ENCODE measurements around the gene USP15. TPM values are rescaled to one million over a fixed set of nuclear protein-coding genes. Genes with fewer than 3 reads are reported as not detected.

USP15 gene
- 10 to 100 TPM; 87.2 to 98.0 TPM for total RNA-seq

GRCh38 chr12:62259993-62260732 is at the start of gene USP15:
TSS of gene USP15 (plus strand) at chr12:62260404. CDS start at chr12:62260415, 11 bp downstream.
- Mint-ChIP-seq H3K36me3 (ENCODE audit: low read depth) (peaks cover 23% of the 10 kb centered on the region), H3K27ac (peak within 1 kb of the TSS; percentile 100), H3K4me3 (peak within 1 kb of the TSS; percentile 87), H3K9me3 (ENCODE audit: low read depth) (no peaks in the 10 kb centered on the region), H3K27me3 (no peaks in the 10 kb centered on the region), H3K4me1 (peaks cover 58% of the 10 kb centered on the region)
- DNase-seq (peak; percentile 97), ATAC-seq (peak; percentile 67)
- intact Hi-C loops (cut with DNase I, micrococcal nuclease) = loop anchor here (1.0 to 10.0 kb wide), 11 partner anchors 31 to 1962 kb away; partner anchors contain the start of genes MON2 (in 2 of the 2) and KICS2 (in 1 of the 2)
- POLR2A ChIA-PET = interaction anchor here (0.7 to 0.8 kb wide), 3 partner anchors 47 to 343 kb away, joined by 3 to 5 read pairs (median 3); no protein-coding TSS in a partner anchor
- CTCF ChIA-PET = interaction anchor here (0.7 to 1.4 kb wide), 6 partner anchors 14 to 175 kb away, joined by 3 to 6 read pairs (median 3); no protein-coding TSS in a partner anchor

- no peak overlapping the region for H3K27ac Mint-ChIP-seq
- no peaks in the 10 kb centered on the region for H3K9me3 Mint-ChIP-seq (ENCODE audit: low read depth)
- no peaks in the 10 kb centered on the region for H3K36me3 Mint-ChIP-seq (ENCODE audit: low read depth)
- no peaks in the 10 kb centered on the region for H3K27me3 Mint-ChIP-seq
- CTCF ChIA-PET = interaction anchor here (0.6 to 2.8 kb wide), 19 partner anchors 8 to 559 kb away, joined by 3 to 16 read pairs (median 3); a partner anchor contains a TSS
- H3K4me1 Mint-ChIP-seq = peaks cover 19% of the 10 kb centered on the region
- ATAC-seq (peak; percentile 58), DNase-seq (peak; percentile 66)
- intact Hi-C loops (cut with DNase I, micrococcal nuclease) = no loop called here
- POLR2A ChIA-PET = interaction anchor here (0.9 kb wide), 1 partner anchor 19 kb away, joined by 3 read pairs; no protein-coding TSS in a partner anchor
- no peak overlapping the region for H3K4me3 Mint-ChIP-seq
Observed at GRCh38 chr12:62210422-62210821, 49.8 kb upstream of the USP15 start.

GRCh38 chr12:62211510-62211909 is 48.7 kb upstream of the USP15 start:
- POLR2A ChIA-PET = no interaction called here
- H3K9me3 Mint-ChIP-seq (ENCODE audit: low read depth) = no peaks in the 10 kb centered on the region
- CTCF ChIA-PET = interaction anchor here (0.8 to 2.8 kb wide), 7 partner anchors 10 to 47 kb away, joined by 3 to 16 read pairs (median 8); a partner anchor contains a TSS

GRCh38 chr12:62214846-62215245 is 45.4 kb upstream of the USP15 start:
- ChIA-PET CTCF (no interaction called here), POLR2A (no interaction called here)
- H3K4me3 Mint-ChIP-seq = no peak overlapping the region
- intact Hi-C loops (cut with DNase I, micrococcal nuclease) = no loop called here
- no peaks in the 10 kb centered on the region for H3K9me3 Mint-ChIP-seq (ENCODE audit: low read depth)
- DNase-seq (no peak), ATAC-seq (peak; percentile 42)
- no peak overlapping the region for H3K27ac Mint-ChIP-seq
- no peaks in the 10 kb centered on the region for H3K36me3 Mint-ChIP-seq (ENCODE audit: low read depth)
- no peaks in the 10 kb centered on the region for H3K27me3 Mint-ChIP-seq
- peaks cover 25% of the 10 kb centered on the region for H3K4me1 Mint-ChIP-seq

More at GRCh38 chr12:62211510-62211909, 48.7 kb upstream of the USP15 start:
- no peak for DNase-seq
- intact Hi-C loops (cut with DNase I, micrococcal nuclease) = no loop called here
- Mint-ChIP-seq H3K4me1 (peaks cover 25% of the 10 kb centered on the region), H3K27me3 (no peaks in the 10 kb centered on the region), H3K36me3 (ENCODE audit: low read depth) (no peaks in the 10 kb centered on the region), H3K27ac (no peak overlapping the region), H3K4me3 (no peak overlapping the region)
- no peak for ATAC-seq

- Mint-ChIP-seq H3K4me3 (no peak overlapping the region), H3K27me3 (no peaks in the 10 kb centered on the region), H3K9me3 (ENCODE audit: low read depth) (no peaks in the 10 kb centered on the region), H3K4me1 (peaks cover 21% of the 10 kb centered on the region), H3K36me3 (ENCODE audit: low read depth) (no peaks in the 10 kb centered on the region), H3K27ac (no peak overlapping the region)
- intact Hi-C loops (cut with DNase I, micrococcal nuclease) = no loop called here
- no peak for ATAC-seq
- POLR2A ChIA-PET = no interaction called here
- CTCF ChIA-PET = no interaction called here
- DNase-seq = no peak
Observed at GRCh38 chr12:62215506-62215905, 44.7 kb upstream of the USP15 start.

- Mint-ChIP-seq H3K4me3 (no peak overlapping the region), H3K36me3 (ENCODE audit: low read depth) (no peaks in the 10 kb centered on the region), H3K27me3 (no peaks in the 10 kb centered on the region), H3K9me3 (ENCODE audit: low read depth) (no peaks in the 10 kb centered on the region), H3K4me1 (peaks cover 20% of the 10 kb centered on the region), H3K27ac (no peak overlapping the region)
- ATAC-seq (no peak), DNase-seq (no peak)
- ChIA-PET POLR2A (no interaction called here), CTCF (no interaction called here)
- intact Hi-C loops (cut with DNase I, micrococcal nuclease) = no loop called here
Observed at GRCh38 chr12:62217466-62218194, 42.6 kb upstream of the USP15 start.

GRCh38 chr12:62221107-62221506 is 39.1 kb upstream of the USP15 start:
- Mint-ChIP-seq H3K9me3 (ENCODE audit: low read depth) (no peaks in the 10 kb centered on the region), H3K4me3 (no peak overlapping the region), H3K36me3 (ENCODE audit: low read depth) (no peaks in the 10 kb centered on the region), H3K27ac (no peak overlapping the region), H3K27me3 (no peaks in the 10 kb centered on the region), H3K4me1 (peaks cover 3% of the 10 kb centered on the region)
- ATAC-seq (no peak), DNase-seq (no peak)
- ChIA-PET CTCF (interaction anchor here (0.8 to 1.6 kb wide), 3 partner anchors 11 to 981 kb away, joined by 3 to 6 read pairs (median 4); no protein-coding TSS in a partner anchor), POLR2A (no interaction called here)
- intact Hi-C loops (cut with DNase I, micrococcal nuclease) = no loop called here

GRCh38 chr12:62224601-62225000 is 35.6 kb upstream of the USP15 start:
- ATAC-seq = no peak
- H3K4me3 Mint-ChIP-seq = no peak overlapping the region
- H3K36me3 Mint-ChIP-seq (ENCODE audit: low read depth) = no peaks in the 10 kb centered on the region
- POLR2A ChIA-PET = no interaction called here
- intact Hi-C loops (cut with DNase I, micrococcal nuclease) = no loop called here
- no peak overlapping the region for H3K27ac Mint-ChIP-seq
- CTCF ChIA-PET = interaction anchor here (0.6 kb wide), 1 partner anchor 286 kb away, joined by 3 read pairs; no protein-coding TSS in a partner anchor
- H3K27me3 Mint-ChIP-seq = no peaks in the 10 kb centered on the region
- H3K9me3 Mint-ChIP-seq (ENCODE audit: low read depth) = no peaks in the 10 kb centered on the region
- peaks cover 2% of the 10 kb centered on the region for H3K4me1 Mint-ChIP-seq
- DNase-seq = no peak

GRCh38 chr12:62227091-62227490 is 33.1 kb upstream of the USP15 start:
- ATAC-seq (no peak), DNase-seq (no peak)
- intact Hi-C loops (cut with DNase I, micrococcal nuclease) = no loop called here
- H3K27me3 Mint-ChIP-seq = no peaks in the 10 kb centered on the region
- no peak overlapping the region for H3K4me3 Mint-ChIP-seq
- H3K4me1 Mint-ChIP-seq = no peaks in the 10 kb centered on the region
- ChIA-PET POLR2A (no interaction called here), CTCF (no interaction called here)
- H3K9me3 Mint-ChIP-seq (ENCODE audit: low read depth) = no peaks in the 10 kb centered on the region
- H3K27ac Mint-ChIP-seq = no peak overlapping the region
- H3K36me3 Mint-ChIP-seq (ENCODE audit: low read depth) = no peaks in the 10 kb centered on the region

- CTCF ChIA-PET = no interaction called here
- ATAC-seq = no peak
Observed at GRCh38 chr12:62230652-62231051, 29.6 kb upstream of the USP15 start.

GRCh38 chr12:62232143-62232729 is 28.0 kb upstream of the USP15 start:
- ChIA-PET POLR2A (no interaction called here), CTCF (no interaction called here)
- Mint-ChIP-seq H3K36me3 (ENCODE audit: low read depth) (no peaks in the 10 kb centered on the region), H3K4me1 (no peaks in the 10 kb centered on the region), H3K27ac (no peak overlapping the region), H3K4me3 (no peak overlapping the region), H3K9me3 (ENCODE audit: low read depth) (peaks cover 5% of the 10 kb centered on the region), H3K27me3 (no peaks in the 10 kb centered on the region)
- intact Hi-C loops (cut with DNase I, micrococcal nuclease) = no loop called here
- no peak for ATAC-seq
- no peak for DNase-seq

More at GRCh38 chr12:62230652-62231051, 29.6 kb upstream of the USP15 start:
- Mint-ChIP-seq H3K36me3 (ENCODE audit: low read depth) (no peaks in the 10 kb centered on the region), H3K4me1 (no peaks in the 10 kb centered on the region), H3K4me3 (no peak overlapping the region), H3K9me3 (ENCODE audit: low read depth) (no peaks in the 10 kb centered on the region), H3K27ac (no peak overlapping the region), H3K27me3 (no peaks in the 10 kb centered on the region)
- intact Hi-C loops (cut with DNase I, micrococcal nuclease) = no loop called here
- no peak for DNase-seq
- POLR2A ChIA-PET = no interaction called here
